Colon (tissue), 2 donors: Measurements from ENCODE around the gene UBE2O.

ENCODE experiments used
- FAIRE-seq: peaks from 2 replicates; lab custom pipeline; 2012; peaks lifted over from hg19 to GRCh38; lab: Jason Lieb, UNC
- donor health status: control.
- donor health status: control.

UBE2O gene

GRCh38 chr17:76388966-76389888, 63.7 kb downstream of the UBE2O start:
- FAIRE-seq, result no peak

DNA sequence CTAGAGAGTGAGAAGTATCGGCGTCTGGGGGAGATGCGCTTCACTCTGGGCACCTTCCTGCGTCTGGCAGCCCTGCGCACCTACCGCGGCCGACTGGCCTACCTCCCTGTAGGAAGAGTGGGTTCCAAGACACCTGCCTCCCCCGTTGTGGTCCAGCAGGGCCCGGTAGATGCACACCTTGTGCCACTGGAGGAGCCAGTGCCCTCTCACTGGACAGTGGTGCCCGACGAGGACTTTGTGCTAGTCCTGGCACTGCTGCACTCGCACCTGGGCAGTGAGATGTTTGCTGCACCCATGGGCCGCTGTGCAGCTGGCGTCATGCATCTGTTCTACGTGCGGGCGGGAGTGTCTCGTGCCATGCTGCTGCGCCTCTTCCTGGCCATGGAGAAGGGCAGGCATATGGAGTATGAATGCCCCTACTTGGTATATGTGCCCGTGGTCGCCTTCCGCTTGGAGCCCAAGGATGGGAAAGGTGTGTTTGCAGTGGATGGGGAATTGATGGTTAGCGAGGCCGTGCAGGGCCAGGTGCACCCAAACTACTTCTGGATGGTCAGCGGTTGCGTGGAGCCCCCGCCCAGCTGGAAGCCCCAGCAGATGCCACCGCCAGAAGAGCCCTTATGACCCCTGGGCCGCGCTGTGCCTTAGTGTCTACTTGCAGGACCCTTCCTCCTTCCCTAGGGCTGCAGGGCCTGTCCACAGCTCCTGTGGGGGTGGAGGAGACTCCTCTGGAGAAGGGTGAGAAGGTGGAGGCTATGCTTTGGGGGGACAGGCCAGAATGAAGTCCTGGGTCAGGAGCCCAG, 65.8 kb downstream of the UBE2O start:
- FAIRE-seq, result no peak

- FAIRE-seq, result no peak
These were observed 66.8 kb downstream of the UBE2O start for GRCh38 chr17:76385892-76386786.

DNA sequence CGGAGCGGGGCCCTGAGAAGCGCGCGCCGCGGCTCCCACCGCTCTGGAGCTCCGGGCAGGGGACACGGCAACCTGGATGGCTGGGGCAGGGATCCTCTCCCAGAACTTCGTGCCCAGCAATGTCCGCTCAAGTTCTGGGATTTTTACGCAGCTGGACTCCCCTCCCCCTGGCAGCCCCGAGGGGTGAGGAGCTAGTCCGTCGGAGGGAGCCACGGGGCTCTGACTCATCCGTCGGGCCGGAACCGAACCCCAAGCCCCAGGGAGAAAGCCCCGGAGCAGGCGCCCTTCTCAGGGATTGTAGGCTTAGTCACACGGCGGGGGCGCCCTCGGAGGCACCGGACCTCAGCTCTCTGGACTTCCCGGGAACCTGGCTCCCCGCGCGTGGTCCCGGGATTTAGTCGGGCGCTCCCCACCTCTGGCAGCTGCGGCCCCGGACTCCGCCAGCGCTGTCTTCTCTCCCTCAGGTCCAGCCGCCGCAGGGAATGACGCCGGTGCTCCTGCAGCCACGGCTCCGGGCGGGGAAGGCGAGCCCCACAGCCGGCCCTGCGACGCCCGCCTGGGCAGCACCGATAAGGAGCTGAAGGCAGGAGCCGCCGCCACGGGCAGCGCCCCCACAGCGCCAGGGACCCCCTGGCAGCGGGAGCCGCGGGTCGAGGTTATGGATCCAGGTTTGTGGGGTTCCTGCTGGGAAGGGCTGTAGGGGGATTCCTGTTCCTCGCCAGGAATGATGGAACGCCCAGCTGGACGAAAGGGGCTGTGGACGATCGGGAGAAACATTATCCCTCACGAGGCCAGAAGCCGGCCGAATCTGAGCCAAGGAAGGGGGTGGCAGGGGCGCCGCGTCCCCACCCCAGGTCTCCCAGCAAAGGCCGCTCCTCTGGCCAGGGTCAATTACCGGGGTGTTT, 67.7 kb downstream of the UBE2O start:
- FAIRE-seq, result no peak

DNA sequence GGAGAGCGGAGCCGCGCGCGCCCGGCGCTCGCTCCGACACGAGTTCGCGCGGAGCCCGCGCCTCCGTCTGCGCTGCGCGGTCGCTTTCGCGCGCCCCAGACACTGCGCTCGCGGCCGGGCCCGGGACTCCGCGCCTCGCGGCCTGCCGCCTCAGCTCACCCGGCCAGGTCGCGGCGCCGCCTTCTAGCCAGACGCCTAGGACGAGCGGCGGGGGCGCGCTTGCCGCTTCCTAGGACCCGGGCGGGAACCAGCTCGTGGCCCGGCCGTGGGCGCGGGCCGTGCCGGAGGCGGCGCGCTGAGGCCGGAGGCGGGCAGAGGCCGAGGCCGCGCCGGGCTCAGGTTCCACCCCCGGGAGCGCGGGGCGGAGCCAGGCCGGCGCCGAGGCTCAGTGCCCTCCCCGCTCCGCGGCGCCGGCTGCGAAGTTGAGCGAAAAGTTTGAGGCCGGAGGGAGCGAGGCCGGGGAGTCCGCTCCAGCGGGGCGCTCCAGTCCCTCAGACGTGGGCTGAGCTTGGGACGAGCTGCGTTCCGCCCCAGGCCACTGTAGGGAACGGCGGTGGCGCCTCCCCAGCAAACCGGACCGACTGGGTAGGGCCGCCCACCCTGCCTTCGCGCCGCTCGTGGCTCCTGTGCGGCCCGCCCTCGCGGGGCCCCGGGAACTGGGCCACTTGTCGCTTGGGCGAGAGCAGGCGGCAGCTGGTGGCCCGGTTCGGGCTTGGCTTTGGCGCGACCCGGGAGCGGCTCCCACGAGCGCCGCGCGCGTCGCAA, 68.5 kb downstream of the UBE2O start, which contains the start of gene SPHK1:
Gene SPHK1 (plus strand): TSS at position 388 of the 765 bp plus-strand sequence. CDS start 1,036 bp downstream, outside the sequence.
- no peak for FAIRE-seq

- FAIRE-seq, result no peak
These were observed 69.3 kb downstream of the UBE2O start for GRCh38 chr17:76383546-76384221.

DNA sequence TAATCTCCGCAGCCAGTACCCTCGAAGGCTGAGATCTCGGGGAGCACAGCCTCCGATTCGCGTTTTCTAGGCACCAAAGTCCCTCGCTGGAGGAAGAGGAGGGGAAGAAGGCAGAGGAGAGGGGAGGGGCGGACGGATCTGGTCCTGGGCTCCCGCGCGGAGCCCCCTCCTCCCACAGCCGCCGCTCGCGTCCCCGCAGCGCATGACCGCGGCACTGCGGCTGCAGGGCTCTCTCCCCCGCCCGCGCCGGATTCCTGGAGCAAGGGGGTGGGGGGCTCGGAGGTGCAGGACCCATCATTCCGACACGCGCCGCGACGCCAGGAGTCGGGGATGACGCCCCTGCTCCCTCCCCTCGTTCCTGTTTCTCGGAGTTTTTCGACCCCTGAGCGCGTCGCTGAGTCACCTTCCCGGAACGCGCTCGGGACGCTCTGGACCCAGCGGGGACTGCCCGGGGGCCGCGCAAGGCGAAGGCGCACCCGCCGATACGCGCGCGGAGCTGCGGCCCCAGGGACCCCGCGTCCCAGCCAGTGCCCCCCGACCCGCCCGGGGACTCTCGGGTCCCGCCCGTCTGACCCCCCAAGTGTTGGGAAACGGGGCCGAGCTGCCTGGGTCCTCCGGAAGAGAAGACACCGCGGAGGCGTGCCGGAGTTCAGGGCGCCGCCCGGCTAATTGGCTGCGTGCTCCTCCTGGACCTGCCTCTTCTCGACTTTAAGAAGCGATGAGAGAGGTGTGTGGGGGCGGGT, 70.0 kb downstream of the UBE2O start:
- FAIRE-seq, result no peak

DNA sequence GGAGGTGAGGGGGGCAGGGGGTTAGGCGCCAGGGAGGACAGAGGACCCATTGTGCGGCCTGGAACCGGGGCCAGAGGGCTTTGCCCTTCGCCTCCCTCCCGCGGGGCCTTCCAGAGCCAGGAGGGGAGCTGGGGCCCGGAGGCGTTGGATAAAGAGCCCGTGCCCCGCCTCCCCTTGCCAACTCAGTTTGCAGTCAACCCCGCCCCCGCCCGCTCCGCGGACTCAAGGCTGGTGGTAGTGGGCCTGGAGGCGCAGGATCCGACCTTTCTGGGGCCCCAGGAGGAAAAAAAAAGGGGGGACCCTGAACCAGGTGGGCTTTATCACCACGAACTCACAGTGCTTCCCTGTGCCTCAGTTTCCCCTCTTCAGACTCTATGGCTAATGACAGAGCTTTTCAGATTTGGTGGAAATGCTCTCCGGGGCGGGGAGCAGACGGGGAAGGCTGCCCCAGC, 70.6 kb downstream of the UBE2O start:
- FAIRE-seq, result no peak

DNA sequence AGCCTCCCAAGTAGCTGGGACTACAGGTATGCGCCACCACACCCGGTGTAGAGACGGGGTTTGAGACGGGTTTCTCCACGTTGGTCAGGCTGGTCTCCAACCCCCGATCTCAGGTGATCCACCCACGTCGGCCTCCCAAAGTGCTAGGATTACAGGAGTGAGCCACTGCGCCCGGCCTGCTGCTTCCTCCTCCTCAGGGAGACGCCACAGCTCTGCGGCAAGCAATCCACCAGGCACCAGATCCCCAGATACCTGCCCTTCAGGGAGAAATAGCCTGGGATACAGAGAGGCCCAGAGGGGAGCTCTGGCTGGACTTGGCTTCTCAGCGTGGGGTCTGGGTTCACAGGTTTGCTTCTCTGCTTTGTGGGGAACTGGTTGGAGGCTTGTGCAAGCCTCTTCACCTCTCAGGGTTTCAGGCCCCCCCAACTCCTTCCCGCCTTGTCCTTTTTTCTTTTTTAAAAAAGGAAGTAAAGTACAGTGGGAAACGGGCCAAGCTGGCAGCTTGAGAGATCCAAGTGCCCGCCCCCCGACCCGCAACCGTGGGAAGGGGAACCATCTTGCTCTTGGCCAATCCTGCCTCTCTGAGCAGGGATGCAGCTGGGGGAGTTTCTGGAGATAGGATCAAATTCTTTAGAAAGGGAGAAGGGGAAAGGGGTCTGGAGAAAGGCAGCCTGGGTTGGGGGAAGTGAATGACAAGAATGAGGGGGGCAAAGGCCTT, 71.2 kb downstream of the UBE2O start:
- FAIRE-seq, result no peak

DNA sequence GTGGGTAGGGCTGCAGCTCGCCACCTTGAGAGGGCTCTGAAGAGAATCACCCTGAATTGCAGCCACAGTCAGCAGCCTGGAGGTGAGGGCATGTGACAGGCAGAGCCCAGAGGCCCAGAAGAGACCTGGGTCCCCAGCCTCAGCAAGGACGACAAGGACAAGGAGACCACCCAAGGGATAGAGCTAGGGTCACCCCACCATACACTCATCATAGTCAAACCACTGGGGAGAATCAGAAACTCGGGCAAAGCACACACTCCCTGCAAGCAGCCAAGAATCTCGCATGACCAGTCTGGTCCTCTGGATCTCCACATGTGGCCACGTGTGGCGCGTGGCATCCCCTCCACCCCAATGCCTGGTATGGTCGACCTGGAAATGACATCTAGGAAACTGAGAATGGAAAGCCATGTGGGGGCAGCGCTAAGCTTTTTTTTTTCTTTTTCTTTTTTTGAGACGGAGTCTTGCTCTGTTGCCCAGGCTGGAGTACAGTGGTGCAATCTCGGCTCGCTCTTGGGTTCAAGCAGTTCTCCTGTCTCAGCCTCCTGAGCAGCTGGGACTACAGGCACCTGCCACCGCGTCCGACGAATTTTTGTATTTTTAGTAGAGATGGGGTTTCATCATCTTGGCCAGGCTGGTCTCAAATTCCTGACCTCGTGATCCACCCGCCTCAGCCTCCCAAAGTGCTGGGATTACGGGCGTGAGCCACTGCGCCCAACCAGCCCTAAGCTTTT, 73.1 kb downstream of the UBE2O start:
- FAIRE-seq, result no peak

DNA sequence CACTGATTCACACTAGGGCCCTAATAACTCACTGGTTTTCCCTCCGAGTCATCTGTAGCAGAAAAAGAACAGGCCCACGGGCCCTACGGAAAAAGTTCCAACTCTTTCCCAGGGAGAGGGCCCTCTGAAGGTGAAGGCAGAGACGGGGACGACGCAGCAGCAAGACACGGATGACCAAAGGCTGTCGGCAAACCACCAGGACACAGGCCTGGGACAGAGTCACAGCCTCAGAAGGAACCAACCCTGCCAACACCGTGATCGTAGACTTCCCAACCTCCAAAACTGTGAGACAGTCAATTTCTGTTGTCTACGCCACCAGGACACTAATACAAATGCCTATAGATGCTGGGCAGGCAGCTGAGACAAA, 73.7 kb downstream of the UBE2O start:
- FAIRE-seq, result no peak

DNA sequence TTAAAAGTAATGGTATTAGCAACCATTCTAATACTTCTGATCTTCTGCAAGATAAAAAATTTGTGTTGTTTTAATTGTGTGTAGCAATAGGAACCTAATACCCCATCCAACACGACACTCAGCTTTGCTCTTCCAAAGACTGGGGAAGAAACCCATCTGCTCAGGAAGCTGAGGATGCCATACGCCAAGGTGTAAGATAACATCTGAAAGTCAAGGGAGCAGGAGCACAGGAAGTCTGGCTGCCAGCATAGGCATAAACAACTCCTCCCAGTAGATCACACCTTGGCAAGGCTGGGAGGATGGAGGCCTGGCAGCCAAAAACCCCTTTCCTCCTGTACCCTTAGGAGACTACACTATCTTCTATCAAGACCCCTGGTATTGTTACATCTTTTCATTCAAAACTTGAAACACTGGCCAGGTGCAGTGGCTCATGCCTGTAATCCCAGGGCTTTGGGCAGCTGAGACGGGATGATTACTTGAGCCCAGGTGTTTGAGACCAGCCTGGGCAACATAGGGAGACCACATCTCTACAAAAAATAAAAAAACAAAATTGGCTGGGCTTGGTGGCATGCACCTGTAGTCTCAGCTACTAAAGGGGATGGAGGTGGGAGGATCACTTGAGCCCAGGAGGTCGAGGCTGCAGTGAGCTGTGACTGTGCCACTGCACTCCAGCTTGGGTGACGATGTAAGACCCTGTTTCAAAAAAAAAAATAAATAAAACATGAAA, 74.2 kb downstream of the UBE2O start:
- no peak for FAIRE-seq

GRCh38 chr17:76376318-76377133, 76.4 kb downstream of the UBE2O start:
- FAIRE-seq, result no peak

DNA sequence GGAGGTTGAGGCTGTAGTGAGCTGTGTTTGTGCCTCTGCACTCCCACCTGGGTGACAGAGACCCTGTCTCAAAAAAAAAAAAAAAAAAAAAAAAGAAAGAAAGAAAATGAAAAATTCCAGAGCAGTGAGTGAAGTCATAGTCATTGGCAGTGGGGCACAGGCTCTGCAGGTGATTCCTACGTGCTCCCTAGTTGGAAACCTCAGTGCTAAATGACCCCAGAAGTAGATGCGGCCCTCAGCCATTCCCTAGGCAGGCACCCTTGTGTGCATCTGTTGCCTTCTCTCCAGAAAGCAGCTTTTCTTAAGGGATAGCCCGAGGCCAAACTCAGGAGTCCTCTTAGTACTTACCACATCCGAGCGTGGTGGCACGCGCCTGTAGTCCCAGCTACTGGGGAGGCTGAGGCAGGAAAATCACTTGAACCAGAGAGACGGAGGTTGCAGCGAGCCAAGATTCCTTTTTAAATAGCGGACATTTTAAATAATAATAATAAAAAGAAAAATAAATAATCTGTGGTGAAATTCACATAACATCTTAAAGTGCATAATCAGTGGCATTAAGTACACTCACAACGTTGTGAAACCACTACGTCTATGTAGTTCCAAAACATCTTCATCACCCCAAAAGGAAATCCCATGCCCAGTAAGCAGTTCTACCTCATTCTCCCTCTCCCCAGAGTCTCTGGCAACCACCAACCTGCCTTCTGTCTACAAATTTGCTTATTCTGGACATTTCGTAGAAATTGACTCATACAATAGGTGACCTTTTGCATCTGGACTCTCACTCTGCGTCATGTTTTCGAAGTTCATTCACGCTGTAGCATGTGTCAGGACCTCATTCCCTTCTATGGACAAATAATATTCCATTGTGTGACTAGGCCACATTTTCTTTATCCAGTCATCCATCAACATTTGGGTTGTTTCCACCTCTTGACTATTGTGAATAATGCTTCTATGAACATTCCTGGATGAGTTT, 81.0 kb downstream of the UBE2O start:
- no peak for FAIRE-seq
